IMR-90 (cell line): Measurements from ENCODE around the gene ADAMTS16. TPM values are rescaled to one million over a fixed set of nuclear protein-coding genes. Genes with fewer than 3 reads are reported as not detected.

ENCODE experiments used
- ATAC-seq: fragments of 200-7000 bp; cut with Tn5 transposase; 2 replicates; pipeline ENCODE4 v1.9.1; 2020; ENCODE audit warnings: low read depth, mild to moderate bottlenecking, moderate library complexity
- BruUV-seq: library from RNA; stranded (reverse); fragments of 400-500 nt; replicated peaks from 2 replicates; lab custom pipeline; 2021; lab: Mats Ljungman, UMichigan
- CTCF ChIA-PET: fragments of 300-600 bp; formaldehyde crosslinking; extraction: SDS; loops from one replicate; lab custom pipeline; 2021; ENCODE audit warnings: antibody characterized with exemption; lab: Yijun Ruan, JAX
- POLR2A ChIA-PET: fragments of 300-600 bp; sonication (Branson Sonifier 250); formaldehyde crosslinking; loops from one replicate; lab custom pipeline; 2022; ENCODE audit warnings: antibody characterized with exemption; ENCODE audit not compliant: unreplicated experiment; lab: Charles Lee
- DNase-seq: peaks from one replicate; pipeline ENCODE4 v3.0.0; 2013
- H2AFZ ChIP-seq: replicated peaks from 2 replicates; pipeline ENCODE3; 2013; ENCODE audit warnings: low read length, mild to moderate bottlenecking; ENCODE audit not compliant: poor library complexity
- H2AK5ac ChIP-seq: 2 replicates; pipeline ENCODE4 v1.6.1; 2013; ENCODE audit warnings: low read depth, low read length, inconsistent platforms
- H2AK9ac ChIP-seq: replicated peaks from 2 replicates; pipeline ENCODE3; 2013; ENCODE audit warnings: mild to moderate bottlenecking, low read depth, low read length, moderate library complexity; ENCODE audit not compliant: poor library complexity
- H2BK120ac ChIP-seq: 2 replicates; pipeline ENCODE4 v1.6.1; 2013; ENCODE audit warnings: low read depth, low read length, inconsistent platforms
- H2BK15ac ChIP-seq: 3 replicates; pipeline ENCODE4 v1.6.1; 2013; ENCODE audit warnings: low read depth, low read length, inconsistent platforms
- H2BK20ac ChIP-seq: 2 replicates; pipeline ENCODE4 v1.6.1; 2013; ENCODE audit warnings: low read depth, mild to moderate bottlenecking, inconsistent platforms, low read length, moderate library complexity
- H2BK5ac ChIP-seq: 2 replicates; pipeline ENCODE4 v1.6.1; 2013; ENCODE audit warnings: mild to moderate bottlenecking, low read depth, low read length, inconsistent platforms; ENCODE audit not compliant: poor library complexity, severe bottlenecking
- H3K14ac ChIP-seq: replicated peaks from 2 replicates; pipeline ENCODE4 v1.6.1; 2013; ENCODE audit warnings: low read depth, low read length, inconsistent platforms
- H3K18ac ChIP-seq: 2 replicates; pipeline ENCODE4 v1.6.1; 2013; ENCODE audit warnings: low read depth, low read length, control low read depth
- H3K23ac ChIP-seq: 2 replicates; pipeline ENCODE4 v1.6.1; 2013; ENCODE audit warnings: low read depth, low read length, inconsistent platforms
- H3K27ac ChIP-seq: 2 replicates; pipeline ENCODE4 v1.5.1; 2013; ENCODE audit warnings: mild to moderate bottlenecking, control low read depth, low read length; ENCODE audit not compliant: insufficient read depth
- H3K27me3 ChIP-seq: 2 replicates; pipeline ENCODE4 v1.6.1; 2013; ENCODE audit warnings: low read length; ENCODE audit not compliant: control insufficient read depth, insufficient read depth
- H3K36me3 ChIP-seq: 2 replicates; pipeline ENCODE4 v1.6.1; 2013; ENCODE audit warnings: low read length, mixed read lengths; ENCODE audit not compliant: control insufficient read depth, insufficient read depth
- H3K4ac ChIP-seq: 2 replicates; pipeline ENCODE4 v1.6.1; 2013; ENCODE audit warnings: low read depth, low read length, inconsistent platforms
- H3K4me1 ChIP-seq: 2 replicates; pipeline ENCODE4 v1.6.1; 2013; ENCODE audit warnings: low read length, mixed read lengths; ENCODE audit not compliant: control insufficient read depth, insufficient read depth
- H3K4me2 ChIP-seq: 2 replicates; pipeline ENCODE4 v1.6.1; 2013; ENCODE audit warnings: low read depth, mild to moderate bottlenecking, control low read depth, low read length, moderate library complexity
- H3K4me3 ChIP-seq: 2 replicates; pipeline ENCODE4 v1.5.1; 2013; ENCODE audit warnings: low read depth, mild to moderate bottlenecking, control low read depth, low read length, moderate library complexity; ENCODE audit not compliant: insufficient read depth
- H3K56ac ChIP-seq: 2 replicates; pipeline ENCODE4 v1.6.1; 2013; ENCODE audit warnings: low read length, inconsistent platforms; ENCODE audit not compliant: insufficient read depth; ENCODE audit errors: extremely low read depth
- H3K79me1 ChIP-seq, 2 experiments: 2 replicates each; pipeline ENCODE4 v1.6.1; 2013; ENCODE audit warnings: low read length in 2 of 2, inconsistent platforms in 1 of 2, low read depth in 1 of 2
- H3K9ac ChIP-seq: 2 replicates; pipeline ENCODE4 v1.6.1; 2013; ENCODE audit warnings: low read depth, low read length, control low read depth
- H3K9me1 ChIP-seq: 2 replicates; pipeline ENCODE4 v1.6.1; 2013; ENCODE audit warnings: low read length, inconsistent platforms; ENCODE audit not compliant: insufficient read depth
- H3K9me3 ChIP-seq: 2 replicates; pipeline ENCODE4 v1.6.1; 2013; ENCODE audit warnings: low read length; ENCODE audit not compliant: control insufficient read depth, insufficient read depth
- H4K20me1 ChIP-seq: 2 replicates; pipeline ENCODE4 v1.6.1; 2013; ENCODE audit warnings: low read length, inconsistent platforms; ENCODE audit not compliant: insufficient read depth
- H4K5ac ChIP-seq: 2 replicates; pipeline ENCODE4 v1.6.1; 2013; ENCODE audit warnings: mild to moderate bottlenecking, low read depth, low read length, control low read depth
- H4K8ac ChIP-seq, 2 experiments: 2 replicates each; pipeline ENCODE4 v1.6.1; 2013; ENCODE audit warnings: low read depth in 2 of 2, low read length in 2 of 2, control low read depth in 1 of 2, inconsistent platforms in 1 of 2
- H4K91ac ChIP-seq: 2 replicates; pipeline ENCODE4 v1.6.1; 2013; ENCODE audit warnings: low read depth, low read length, inconsistent platforms; ENCODE audit not compliant: insufficient read depth
- BHLHE40 ChIP-seq: fragments of 150-350 bp; IDR thresholded peaks from 2 replicates; pipeline ENCODE4 v1.6.1; 2016; ENCODE audit warnings: mild to moderate bottlenecking, low read depth, low read length
- CHD1 ChIP-seq: IDR thresholded peaks from 2 replicates; pipeline ENCODE4 v1.6.1; 2012; ENCODE audit warnings: low read depth, low read length, improper control_type of control experiment
- MAFK ChIP-seq: IDR thresholded peaks from 2 replicates; pipeline ENCODE4 v1.6.1; 2012; ENCODE audit warnings: low read depth, low read length, improper control_type of control experiment
- MXI1 ChIP-seq: IDR thresholded peaks from 2 replicates; pipeline ENCODE4 v1.6.1; 2012; ENCODE audit warnings: low read depth, mild to moderate bottlenecking, low read length, moderate library complexity, borderline replicate concordance
- POLR2A ChIP-seq: IDR thresholded peaks from 2 replicates; pipeline ENCODE4 v1.6.1; 2012; ENCODE audit warnings: mild to moderate bottlenecking, low read depth, low read length
- WGBS, 2 experiments: methylation state at CpG; one replicate each; pipeline versions ENCODE4 v1.1.5 to v1.1.7; 2013; ENCODE audit warnings: missing lambda C conversion rate in 2 of 2; ENCODE audit not compliant: insufficient read length in 1 of 2; ENCODE audit errors: extremely low coverage in 2 of 2; 5-methylcytosine and 5-hydroxymethylcytosine counted together
- dilution Hi-C: fragments of 300-500 bp; cut with HindIII; formaldehyde crosslinking; loops from one replicate; pipeline ENCODE4 v1.14.3; 2018; ENCODE audit warnings: low sequenced_read_pairs; ENCODE audit not compliant: unreplicated experiment
- in situ Hi-C: fragments of 300-500 bp; cut with MboI; formaldehyde crosslinking; loops from 3 replicates; pipeline ENCODE4 v1.14.3; 2019; ENCODE audit warnings: low sequenced_read_pairs, inconsistent platforms, mixed read lengths
- intact Hi-C: fragments of 100-400 bp; cut with micrococcal nuclease; formaldehyde crosslinking; loops from 2 replicates; pipeline ENCODE4 v1.10.0; 2022
- polyA plus RNA-seq, 3 experiments: library from polyadenylated mRNA; depleted of rRNA; stranded (reverse); fragments of >200 nt; gene quantifications; 2 replicates each; pipeline ENCODE4 v1.2.3, GENCODE V29; 2012; ENCODE audit warnings: low replicate concordance in 1 of 3
- total RNA-seq: library from RNA; depleted of rRNA; stranded (reverse); fragments of >200 nt; gene quantifications from 2 replicates; pipeline ENCODE4 v1.2.3, GENCODE V29; 2012

ADAMTS16 gene
- total and polyA plus RNA-seq, 2 of the 4 experiments (the other 2 are of a cell fraction), result 0.09 to 0.18 TPM

DNA sequence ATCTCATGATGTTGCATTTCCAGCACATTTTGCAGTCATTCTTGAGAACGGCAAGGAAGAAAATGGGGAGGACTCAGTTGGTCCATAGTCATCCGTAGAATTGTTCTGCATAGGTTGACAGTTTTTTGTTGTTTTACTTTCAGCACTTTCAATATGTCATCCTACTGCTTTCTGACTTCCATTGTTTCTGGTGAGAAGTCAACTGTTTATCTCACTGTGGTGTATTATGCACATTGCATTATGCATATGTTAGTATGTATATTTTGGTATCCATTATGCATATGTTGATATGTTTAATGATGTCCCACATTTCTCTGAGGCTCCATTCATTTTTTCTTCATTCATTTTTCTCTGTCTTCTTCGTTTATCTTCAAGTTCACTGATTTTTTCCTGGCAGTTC, 10.5 kb downstream of the ADAMTS16 start:
- Histone ChIP-seq H2BK15ac (no peak overlapping the region), H3K18ac (no peak overlapping the region), H3K9me1 (no peaks in the 10 kb centered on the region), H4K8ac (no peak overlapping the region), H3K79me1 (no peaks in the 10 kb centered on the region), H3K9ac (no peak overlapping the region), H3K36me3 (no peaks in the 10 kb centered on the region), H3K23ac (no peak overlapping the region), H3K4me2 (no peak overlapping the region), H3K56ac (no peak overlapping the region), H3K4me1 (no peaks in the 10 kb centered on the region), H3K27me3 (no peaks in the 10 kb centered on the region), H3K4ac (no peak overlapping the region), H2AK9ac (no peak overlapping the region), H2AK5ac (no peak overlapping the region), H2BK20ac (no peak overlapping the region), H4K91ac (no peak overlapping the region), H3K14ac (no peak overlapping the region), H3K9me3 (no peaks in the 10 kb centered on the region), H3K27ac (no peak overlapping the region), H4K20me1 (no peaks in the 10 kb centered on the region), H3K4me3 (no peak overlapping the region), H2AFZ (no peak overlapping the region), H2BK120ac (no peak overlapping the region), H2BK5ac (no peak overlapping the region), H4K5ac (no peak overlapping the region)
- no peak for TF ChIP-seq POLR2A
- TF ChIP-seq MAFK, result no peak
- TF ChIP-seq MXI1, result no peak
- no peak for TF ChIP-seq CHD1
- no peak for TF ChIP-seq BHLHE40
- ChIA-PET POLR2A (no interaction called here), CTCF (no interaction called here)
- intact Hi-C loops (no loop called here), in situ Hi-C loops (no loop called here), dilution Hi-C loops (no loop called here)
- ATAC-seq (no peak), DNase-seq (no peak)
- no CpG with 5 or more reads among the region's 3 CpGs for WGBS, 2 experiments
- BruUV-seq, result no TSS peak
